ENCODE results near the gene RNF220.

Gene RNF220

DNA sequence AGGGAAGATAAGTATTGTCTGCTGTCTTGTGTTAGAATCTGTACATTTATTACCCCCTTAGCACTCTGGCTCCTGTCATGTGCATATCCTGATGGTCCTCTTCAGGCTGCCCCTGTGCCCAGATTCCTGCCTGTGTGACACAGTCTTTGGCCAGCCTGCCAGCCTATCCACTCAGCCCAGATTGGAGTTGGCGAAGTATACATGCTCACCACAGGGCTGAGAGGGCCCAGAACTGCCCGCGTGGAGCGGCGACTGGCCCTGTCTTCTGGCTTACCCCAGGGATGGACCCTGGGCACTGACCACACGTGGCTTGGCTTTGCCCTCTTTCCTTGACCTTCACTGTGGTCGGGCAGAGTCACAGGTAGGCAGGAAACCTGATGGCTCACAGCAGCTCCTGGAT is 11.4 kb downstream of the RNF220 start:
- ChIA-PET POLR2A (no interaction called here), CTCF (no interaction called here)
- Histone ChIP-seq H3K9me3 (ENCODE audit: control insufficient read depth, insufficient read depth, low read depth, low read length) (no peaks in the 10 kb centered on the region), H3K4me1 (ENCODE audit: control insufficient read depth, insufficient read depth, low read length) (no peaks in the 10 kb centered on the region), H3K4me3 (ENCODE audit: low read depth, low read length) (no peak overlapping the region), H3K27ac (ENCODE audit: extremely low read depth, low read depth, low read length) (no peak overlapping the region), H3K36me3 (ENCODE audit: control insufficient read depth in 2 of 2, insufficient read depth in 1 of 2, low read length in 2 of 2) (peaks cover 0 to 6% of the 10 kb centered on the region in 2 experiments; a peak in 1 of 3 replicates)
- TF ChIP-seq ZNF707 (tag by site-specific recombination; IDR thresholded peaks at IDR 0.05) (no peak), EGR2 (tag by site-specific recombination; IDR thresholded peaks at IDR 0.05; ENCODE audit: low read depth) (no peak), PRDM10 (tag by site-specific recombination; IDR thresholded peaks at IDR 0.05) (no peak), ZNF654 (tag by site-specific recombination; IDR thresholded peaks at IDR 0.05; ENCODE audit: low read depth) (no peak), MYNN (tag by site-specific recombination; IDR thresholded peaks at IDR 0.05; ENCODE audit: borderline replicate concordance) (no peak), KLF9 (tag by site-specific recombination; IDR thresholded peaks at IDR 0.05; ENCODE audit: low read depth) (no peak), ZNF24 (tag by site-specific recombination; IDR thresholded peaks at IDR 0.05) (no peak), SETDB1 (IDR thresholded peaks at IDR 0.05; ENCODE audit: insufficient read length, low read length) (no peak), ZNF175 (tag by site-specific recombination; IDR thresholded peaks at IDR 0.05) (no peak), FEZF1 (tag by site-specific recombination; IDR thresholded peaks at IDR 0.05) (no peak), ZNF529 (tag by site-specific recombination; IDR thresholded peaks at IDR 0.05; ENCODE audit: insufficient replicate concordance) (no peak), ZNF214 (tag by site-specific recombination; IDR thresholded peaks at IDR 0.05; ENCODE audit: borderline replicate concordance) (no peak), ZNF16 (tag by site-specific recombination; IDR thresholded peaks at IDR 0.05; ENCODE audit: low read depth) (no peak), OVOL3 (tag by site-specific recombination; IDR thresholded peaks at IDR 0.05) (no peak), ZNF184 (tag by site-specific recombination; IDR thresholded peaks at IDR 0.05) (no peak), ZNF398 (tag by site-specific recombination; IDR thresholded peaks at IDR 0.05) (no peak)
- TF ChIP-seq, protein P1, sequence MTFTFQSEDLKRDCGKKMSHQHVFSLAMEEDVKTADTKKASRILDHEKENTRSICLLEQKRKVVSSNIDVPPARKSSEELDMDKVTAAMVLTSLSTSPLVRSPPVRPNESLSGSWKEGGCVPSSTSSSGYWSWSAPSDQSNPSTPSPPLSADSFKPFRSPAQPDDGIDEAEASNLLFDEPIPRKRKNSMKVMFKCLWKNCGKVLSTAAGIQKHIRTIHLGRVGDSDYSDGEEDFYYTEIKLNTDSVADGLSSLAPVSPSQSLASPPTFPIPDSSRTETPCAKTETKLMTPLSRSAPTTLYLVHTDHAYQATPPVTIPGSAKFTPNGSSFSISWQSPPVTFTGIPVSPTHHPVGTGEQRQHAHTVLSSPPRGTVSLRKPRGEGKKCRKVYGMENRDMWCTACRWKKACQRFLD (tag by site-specific recombination; IDR thresholded peaks at IDR 0.05): no peak
- TF ChIP-seq, protein P2, sequence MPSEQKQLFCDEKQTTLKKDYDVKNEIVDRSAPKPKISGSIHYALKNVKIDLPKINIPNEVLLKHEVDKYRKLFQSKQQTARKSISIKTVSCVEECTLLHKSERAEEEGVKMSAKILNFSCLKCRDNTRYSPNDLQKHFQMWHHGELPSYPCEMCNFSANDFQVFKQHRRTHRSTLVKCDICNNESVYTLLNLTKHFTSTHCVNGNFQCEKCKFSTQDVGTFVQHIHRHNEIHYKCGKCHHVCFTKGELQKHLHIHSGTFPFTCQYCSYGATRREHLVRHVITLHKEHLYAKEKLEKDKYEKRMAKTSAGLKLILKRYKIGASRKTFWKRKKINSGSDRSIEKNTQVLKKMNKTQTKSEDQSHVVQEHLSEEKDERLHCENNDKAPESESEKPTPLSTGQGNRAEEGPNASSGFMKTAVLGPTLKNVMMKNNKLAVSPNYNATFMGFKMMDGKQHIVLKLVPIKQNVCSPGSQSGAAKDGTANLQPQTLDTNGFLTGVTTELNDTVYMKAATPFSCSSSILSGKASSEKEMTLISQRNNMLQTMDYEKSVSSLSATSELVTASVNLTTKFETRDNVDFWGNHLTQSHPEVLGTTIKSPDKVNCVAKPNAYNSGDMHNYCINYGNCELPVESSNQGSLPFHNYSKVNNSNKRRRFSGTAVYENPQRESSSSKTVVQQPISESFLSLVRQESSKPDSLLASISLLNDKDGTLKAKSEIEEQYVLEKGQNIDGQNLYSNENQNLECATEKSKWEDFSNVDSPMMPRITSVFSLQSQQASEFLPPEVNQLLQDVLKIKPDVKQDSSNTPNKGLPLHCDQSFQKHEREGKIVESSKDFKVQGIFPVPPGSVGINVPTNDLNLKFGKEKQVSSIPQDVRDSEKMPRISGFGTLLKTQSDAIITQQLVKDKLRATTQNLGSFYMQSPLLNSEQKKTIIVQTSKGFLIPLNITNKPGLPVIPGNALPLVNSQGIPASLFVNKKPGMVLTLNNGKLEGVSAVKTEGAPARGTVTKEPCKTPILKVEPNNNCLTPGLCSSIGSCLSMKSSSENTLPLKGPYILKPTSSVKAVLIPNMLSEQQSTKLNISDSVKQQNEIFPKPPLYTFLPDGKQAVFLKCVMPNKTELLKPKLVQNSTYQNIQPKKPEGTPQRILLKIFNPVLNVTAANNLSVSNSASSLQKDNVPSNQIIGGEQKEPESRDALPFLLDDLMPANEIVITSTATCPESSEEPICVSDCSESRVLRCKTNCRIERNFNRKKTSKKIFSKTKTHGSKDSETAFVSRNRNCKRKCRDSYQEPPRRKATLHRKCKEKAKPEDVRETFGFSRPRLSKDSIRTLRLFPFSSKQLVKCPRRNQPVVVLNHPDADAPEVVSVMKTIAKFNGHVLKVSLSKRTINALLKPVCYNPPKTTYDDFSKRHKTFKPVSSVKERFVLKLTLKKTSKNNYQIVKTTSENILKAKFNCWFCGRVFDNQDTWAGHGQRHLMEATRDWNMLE (tag by site-specific recombination; conservative IDR thresholded peaks at IDR 0.05; ENCODE audit: low read depth): no peak
